Hepatocyte (in vitro differentiated cells): ENCODE results near the gene PNO1.

Experiments used
- EZH2phosphoT487 ChIP-seq: fragments of 200-600 bp; sonication (generic); IDR thresholded peaks from one replicate; pipeline ENCODE4 v1.6.1; 2018; ENCODE audit warnings: antibody characterized with exemption, mild to moderate bottlenecking, low read depth, moderate library complexity; ENCODE audit not compliant: unreplicated experiment, severe bottlenecking
- TF ChIP-seq, protein P1 (sequence below): fragments of 200-600 bp; sonication (generic); IDR thresholded peaks from 2 replicates; pipeline ENCODE4 v1.5.1; 2016; ENCODE audit warnings: antibody characterized with exemption, mild to moderate bottlenecking; ENCODE audit not compliant: poor library complexity

DNA sequence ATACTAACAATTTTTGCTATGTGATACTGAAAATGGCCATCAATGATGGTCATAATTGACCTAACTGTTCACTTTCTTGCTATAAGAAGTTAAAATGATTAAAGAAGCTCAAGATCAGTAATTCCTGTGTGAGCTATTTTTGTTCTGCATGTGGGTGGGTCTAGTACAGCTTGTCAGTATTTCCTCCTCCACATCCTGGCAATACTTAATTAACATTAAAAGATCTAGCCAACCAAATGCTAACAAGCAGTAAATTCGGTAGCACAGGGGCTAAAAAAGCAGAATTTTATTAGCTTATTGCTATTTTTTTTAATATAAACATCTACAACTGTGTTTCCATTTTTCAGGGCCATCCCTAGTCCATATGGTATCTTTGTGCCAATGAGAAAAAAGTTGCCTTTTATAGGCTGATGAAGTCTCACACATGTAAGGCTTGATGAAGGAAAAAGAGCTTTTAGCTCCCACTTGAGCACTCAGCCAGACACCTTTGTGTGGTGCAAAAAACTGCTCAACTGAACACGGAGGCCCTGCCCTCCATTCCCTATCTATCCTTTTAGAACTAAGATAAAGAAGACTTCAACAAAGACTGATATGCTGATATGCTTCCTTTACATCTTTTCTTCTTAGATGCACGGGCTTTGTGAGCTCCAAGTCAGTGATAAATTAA, 4.9 kb upstream of the PNO1 start:
- TF ChIP-seq, protein P1, sequence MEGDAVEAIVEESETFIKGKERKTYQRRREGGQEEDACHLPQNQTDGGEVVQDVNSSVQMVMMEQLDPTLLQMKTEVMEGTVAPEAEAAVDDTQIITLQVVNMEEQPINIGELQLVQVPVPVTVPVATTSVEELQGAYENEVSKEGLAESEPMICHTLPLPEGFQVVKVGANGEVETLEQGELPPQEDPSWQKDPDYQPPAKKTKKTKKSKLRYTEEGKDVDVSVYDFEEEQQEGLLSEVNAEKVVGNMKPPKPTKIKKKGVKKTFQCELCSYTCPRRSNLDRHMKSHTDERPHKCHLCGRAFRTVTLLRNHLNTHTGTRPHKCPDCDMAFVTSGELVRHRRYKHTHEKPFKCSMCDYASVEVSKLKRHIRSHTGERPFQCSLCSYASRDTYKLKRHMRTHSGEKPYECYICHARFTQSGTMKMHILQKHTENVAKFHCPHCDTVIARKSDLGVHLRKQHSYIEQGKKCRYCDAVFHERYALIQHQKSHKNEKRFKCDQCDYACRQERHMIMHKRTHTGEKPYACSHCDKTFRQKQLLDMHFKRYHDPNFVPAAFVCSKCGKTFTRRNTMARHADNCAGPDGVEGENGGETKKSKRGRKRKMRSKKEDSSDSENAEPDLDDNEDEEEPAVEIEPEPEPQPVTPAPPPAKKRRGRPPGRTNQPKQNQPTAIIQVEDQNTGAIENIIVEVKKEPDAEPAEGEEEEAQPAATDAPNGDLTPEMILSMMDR = no peak
- TF ChIP-seq EZH2phosphoT487 = no peak
